Liver (tissue), 3 donors: ENCODE data around the gene TAF1B.
A peak's percentile ranks its signal among the peaks of the same experiment; 100 is the strongest.

Experiments
- CTCF ChIP-seq: fragments of 150-350 bp; IDR thresholded peaks from 2 replicates; pipeline ENCODE4 v1.5.1; 2017; ENCODE audit warnings: improper control_type of control experiment, low read depth, low read length; ENCODE audit not compliant: missing input control
- RAD21 ChIP-seq, 2 donors: IDR thresholded peaks; 2 replicates each; pipeline ENCODE4 v1.6.1; 2016; ENCODE audit warnings: antibody characterized with exemption in 2 of 2, mild to moderate bottlenecking in 2 of 2
- TAF1 ChIP-seq: conservative IDR thresholded peaks from 2 replicates; pipeline ENCODE4 v1.6.1; 2016; ENCODE audit warnings: antibody characterized with exemption, mild to moderate bottlenecking
- donor health status: healthy.
- donor health status: healthy.

- TF ChIP-seq CTCF (no peak), RAD21 (IDR thresholded peaks at IDR 0.05) (peak in 1 of 2 donors; percentile 42), TAF1 (peak; percentile 18)
These were observed 69.2 kb downstream of the TAF1B start for GRCh38 chr2:9912468-9912867.
